Tibial nerve (tissue), 4 donors: ENCODE data around the gene USP7. TPM values are rescaled to one million over a fixed set of nuclear protein-coding genes. Genes with fewer than 3 reads are reported as not detected.
A peak's percentile ranks its signal among the peaks of the same experiment; 100 is the strongest.

Source experiments
- DNase-seq, 2 donors: peaks; one replicate each; pipeline ENCODE4 v3.0.0-alpha.2; 2019; ENCODE audit warnings: low spot score in 2 of 2
- H3K27ac ChIP-seq, 4 donors: fragments of 200-600 bp; sonication (generic) in 3 of 4; one replicate each; pipeline ENCODE4 v1.5.1; 2017 to 2019; ENCODE audit warnings: mild to moderate bottlenecking in 1 of 4
- H3K27me3 ChIP-seq, 2 donors: fragments of 200-600 bp; sonication (generic) in 1 of 2; one replicate each; pipeline versions ENCODE4 v1.5.1 to v1.6.0; 2017 to 2019
- H3K36me3 ChIP-seq, 3 donors: fragments of 200-600 bp; sonication (generic); one replicate each; pipeline ENCODE4 v1.5.1; 2018 to 2019
- H3K4me1 ChIP-seq, 4 donors: fragments of 200-600 bp; sonication (generic) in 3 of 4; one replicate each; pipeline ENCODE4 v1.5.1; 2017 to 2019
- H3K4me3 ChIP-seq, 4 donors: fragments of 200-600 bp; sonication (generic) in 3 of 4; one replicate each; pipeline ENCODE4 v1.5.1; 2017 to 2019; ENCODE audit warnings: mild to moderate bottlenecking in 1 of 4, moderate library complexity in 1 of 4
- H3K9me3 ChIP-seq, 4 donors: fragments of 200-600 bp; sonication (generic) in 3 of 4; one replicate each; pipeline ENCODE4 v1.5.1; 2017 to 2019
- EP300 ChIP-seq, 2 donors: sonication (generic); formaldehyde crosslinking; IDR thresholded peaks; one replicate each; pipeline ENCODE4 v1.6.1; 2017; ENCODE audit warnings: antibody characterized with exemption in 2 of 2, mild to moderate bottlenecking in 1 of 2
- POLR2A ChIP-seq, 2 donors: fragments of 450-650 bp; IDR thresholded peaks; one replicate each; pipeline ENCODE4 v1.6.1; 2017; ENCODE audit warnings: antibody characterized with exemption in 2 of 2, mild to moderate bottlenecking in 2 of 2, moderate library complexity in 2 of 2
- WGBS, 2 donors: methylation state at CpG; one replicate each; pipeline ENCODE4 v1.1.5; 2018; 5-methylcytosine and 5-hydroxymethylcytosine counted together
- total RNA-seq, 4 donors: library from RNA; depleted of rRNA; stranded (reverse); fragments of >200 nt; gene quantifications; one replicate each; pipeline ENCODE4 v1.1.0, GENCODE V29; 2016
- TF ChIP-seq, protein P1 (sequence below), 5 experiments: fragments of 200-600 bp in 3 of 5; fragments of 450-650 bp in 2 of 5; sonication (generic) in 3 of 5; IDR thresholded peaks; one replicate each; pipeline ENCODE4 v1.5.1; 2016 to 2019; ENCODE audit warnings: antibody characterized with exemption in 5 of 5, mild to moderate bottlenecking in 3 of 5, moderate library complexity in 2 of 5

Gene USP7
- total RNA-seq, 4 donors from 2014 or later: 83.4 to 114 (median 89.6) TPM

GRCh38 chr16:8964462-8964861 lies 756 bp upstream of the USP7 start:
- WGBS, 2 donors: 62 to 66% methylated on average over 6 of the region's 6 CpGs
- peak overlapping the region; percentile 52 to 66 (median 64) for H3K4me3 ChIP-seq
- peak overlapping the region in 3 of 4 donors; percentile 84 to 88 (median 85) for H3K27ac ChIP-seq
- DNase-seq: no peak
- H3K27me3 ChIP-seq: no peaks in the 10 kb centered on the region
- no peaks in the 10 kb centered on the region for H3K9me3 ChIP-seq
- TF ChIP-seq POLR2A (IDR thresholded peaks at IDR 0.05): no peak
- TF ChIP-seq, protein P1, sequence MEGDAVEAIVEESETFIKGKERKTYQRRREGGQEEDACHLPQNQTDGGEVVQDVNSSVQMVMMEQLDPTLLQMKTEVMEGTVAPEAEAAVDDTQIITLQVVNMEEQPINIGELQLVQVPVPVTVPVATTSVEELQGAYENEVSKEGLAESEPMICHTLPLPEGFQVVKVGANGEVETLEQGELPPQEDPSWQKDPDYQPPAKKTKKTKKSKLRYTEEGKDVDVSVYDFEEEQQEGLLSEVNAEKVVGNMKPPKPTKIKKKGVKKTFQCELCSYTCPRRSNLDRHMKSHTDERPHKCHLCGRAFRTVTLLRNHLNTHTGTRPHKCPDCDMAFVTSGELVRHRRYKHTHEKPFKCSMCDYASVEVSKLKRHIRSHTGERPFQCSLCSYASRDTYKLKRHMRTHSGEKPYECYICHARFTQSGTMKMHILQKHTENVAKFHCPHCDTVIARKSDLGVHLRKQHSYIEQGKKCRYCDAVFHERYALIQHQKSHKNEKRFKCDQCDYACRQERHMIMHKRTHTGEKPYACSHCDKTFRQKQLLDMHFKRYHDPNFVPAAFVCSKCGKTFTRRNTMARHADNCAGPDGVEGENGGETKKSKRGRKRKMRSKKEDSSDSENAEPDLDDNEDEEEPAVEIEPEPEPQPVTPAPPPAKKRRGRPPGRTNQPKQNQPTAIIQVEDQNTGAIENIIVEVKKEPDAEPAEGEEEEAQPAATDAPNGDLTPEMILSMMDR (IDR thresholded peaks at IDR 0.05): no peak
- TF ChIP-seq EP300 (IDR thresholded peaks at IDR 0.05): no peak
- peaks cover 0 to 38% (median 28%) of the 10 kb centered on the region in 4 donors for H3K4me1 ChIP-seq
- H3K36me3 ChIP-seq: no peaks in the 10 kb centered on the region

GRCh38 chr16:8963010-8963820 lies 491 bp downstream of the USP7 start:
- H3K27me3 ChIP-seq: no peaks in the 10 kb centered on the region
- peak overlapping the region; percentile 59 to 75 (median 69) for H3K4me3 ChIP-seq
- H3K36me3 ChIP-seq: no peaks in the 10 kb centered on the region
- H3K27ac ChIP-seq: peak overlapping the region in 3 of 4 donors; percentile 75 to 88 (median 84)
- peaks cover 0 to 50% (median 40%) of the 10 kb centered on the region in 4 donors for H3K4me1 ChIP-seq
- no CpG with 5 or more reads among the region's 146 CpGs for WGBS, 2 donors
- TF ChIP-seq POLR2A (IDR thresholded peaks at IDR 0.05) (no peak), EP300 (IDR thresholded peaks at IDR 0.05) (no peak)
- TF ChIP-seq, protein P1 (IDR thresholded peaks at IDR 0.05): no peak
- H3K9me3 ChIP-seq: no peaks in the 10 kb centered on the region
- DNase-seq: no peak

- TF ChIP-seq EP300 (IDR thresholded peaks at IDR 0.05) (peak in 1 of 2 donors; percentile 26), POLR2A (IDR thresholded peaks at IDR 0.05) (no peak)
- TF ChIP-seq, protein P1 (IDR thresholded peaks at IDR 0.05): no peak
- Histone ChIP-seq H3K36me3 (no peaks in the 10 kb centered on the region), H3K27ac (peak overlapping the region in 3 of 4 donors; percentile 75 to 85 (median 84)), H3K9me3 (no peaks in the 10 kb centered on the region), H3K27me3 (no peaks in the 10 kb centered on the region), H3K4me3 (peak overlapping the region; percentile 59 to 75 (median 69)), H3K4me1 (peaks cover 0 to 57% (median 47%) of the 10 kb centered on the region in 4 donors)
- 1 to 2% methylated on average over 18 to 22 of the region's 50 CpGs for WGBS, 2 donors
- no peak for DNase-seq
These were observed 1.2 kb downstream of the USP7 start for GRCh38 chr16:8962393-8963009.

GRCh38 chr16:8961811-8962390 lies 1.8 kb downstream of the USP7 start:
- no peaks in the 10 kb centered on the region for H3K9me3 ChIP-seq
- H3K36me3 ChIP-seq: no peaks in the 10 kb centered on the region
- H3K27ac ChIP-seq: peak overlapping the region in 3 of 4 donors; percentile 50 to 85 (median 75)
- no peak for DNase-seq
- no peak for TF ChIP-seq EP300 (IDR thresholded peaks at IDR 0.05)
- TF ChIP-seq POLR2A (IDR thresholded peaks at IDR 0.05): no peak
- TF ChIP-seq, protein P1 (IDR thresholded peaks at IDR 0.05): no peak
- peak overlapping the region; percentile 59 to 75 (median 69) for H3K4me3 ChIP-seq
- WGBS, 2 donors: 37 to 43% methylated on average over 15 of the region's 15 CpGs
- no peaks in the 10 kb centered on the region for H3K27me3 ChIP-seq
- H3K4me1 ChIP-seq: peaks cover 0 to 63% (median 52%) of the 10 kb centered on the region in 4 donors
